Measurements from ENCODE around the gene ABR.
A peak's percentile ranks its signal among the peaks of the same experiment; 100 is the strongest.

The ABR gene

GRCh38 chr17:1030684-1031532 lies 148.9 kb downstream of the ABR start:
- no peak overlapping the region for H3K14ac ChIP-seq (ENCODE audit: low read length in 2 of 2)
- no peak overlapping the region for H3K27ac ChIP-seq (ENCODE audit: low read length, poor library complexity, severe bottlenecking)
- no peak for DNase-seq
- H4K91ac ChIP-seq (ENCODE audit: low read length) = no peak overlapping the region
- no peak overlapping the region for H2AK5ac ChIP-seq (ENCODE audit: low read length, severe bottlenecking)
- peak overlapping the region in 1 of 2 experiments; percentile 56 for H3K4me3 ChIP-seq (ENCODE audit: insufficient read depth in 1 of 2, low read depth in 1 of 2, low read length in 2 of 2)
- H3K9me3 ChIP-seq (ENCODE audit: control insufficient read depth, low read length) = no peaks in the 10 kb centered on the region
- H3K36me3 ChIP-seq (ENCODE audit: control insufficient read depth in 1 of 2, insufficient read depth in 2 of 2, low read depth in 1 of 2, low read length in 2 of 2) = peaks cover 37 to 71% of the 10 kb centered on the region in 2 experiments
- H2BK120ac ChIP-seq (ENCODE audit: low read depth, low read length) = no peak overlapping the region
- H2BK15ac ChIP-seq (ENCODE audit: low read depth, poor library complexity, severe bottlenecking) = no peak overlapping the region
- H3K4me1 ChIP-seq (ENCODE audit: control insufficient read depth, insufficient read depth, low read depth, low read length) = peaks cover 52% of the 10 kb centered on the region
- H3K79me1 ChIP-seq (replicated peaks; ENCODE audit: low read length, poor library complexity, severe bottlenecking) = peaks cover 33% of the 10 kb centered on the region
- no peak overlapping the region for H2AFZ ChIP-seq (ENCODE audit: low read depth, low read length)
- H2BK12ac ChIP-seq (ENCODE audit: low read length in 2 of 2) = peak overlapping the region; percentile 32 to 37
- H3K9ac ChIP-seq (ENCODE audit: low read length) = peak overlapping the region; percentile 18
- 70% methylated on average over 36 of the region's 45 CpGs for WGBS
- H3K18ac ChIP-seq (ENCODE audit: low read depth in 1 of 2, low read length in 2 of 2) = no peak overlapping the region
- no peak overlapping the region for H3K23ac ChIP-seq (ENCODE audit: low read length in 2 of 2)
- peak overlapping the region; percentile 45 for H4K8ac ChIP-seq (ENCODE audit: low read length)
- no peak overlapping the region for H3K4me2 ChIP-seq (ENCODE audit: low read length, poor library complexity, severe bottlenecking)
- H2BK5ac ChIP-seq (ENCODE audit: low read depth, low read length, poor library complexity, severe bottlenecking) = no peak overlapping the region
- H3K4ac ChIP-seq (ENCODE audit: low read depth in 1 of 2, low read length in 2 of 2) = peak overlapping the region in 1 of 2 experiments; percentile 25
- no peaks in the 10 kb centered on the region for H3K27me3 ChIP-seq (ENCODE audit: control insufficient read depth in 1 of 2, insufficient read depth in 1 of 2, low read length in 2 of 2)

GRCh38 chr17:1029922-1030644 lies 149.7 kb downstream of the ABR start:
- peak overlapping the region; percentile 18 for H3K9ac ChIP-seq (ENCODE audit: low read length)
- no peak overlapping the region for H3K4me2 ChIP-seq (ENCODE audit: low read length, poor library complexity, severe bottlenecking)
- H3K9me3 ChIP-seq (ENCODE audit: control insufficient read depth, low read length) = no peaks in the 10 kb centered on the region
- H3K23ac ChIP-seq (ENCODE audit: low read length in 2 of 2) = peak overlapping the region in 1 of 2 experiments; percentile 28
- H3K14ac ChIP-seq (ENCODE audit: low read length in 2 of 2) = peak overlapping the region in 1 of 2 experiments; percentile 99
- H2BK5ac ChIP-seq (ENCODE audit: low read depth, low read length, poor library complexity, severe bottlenecking) = no peak overlapping the region
- H2AK5ac ChIP-seq (ENCODE audit: low read length, severe bottlenecking) = no peak overlapping the region
- H3K4ac ChIP-seq (ENCODE audit: low read depth in 1 of 2, low read length in 2 of 2) = peak overlapping the region in 1 of 2 experiments; percentile 68
- H3K27me3 ChIP-seq (ENCODE audit: control insufficient read depth in 1 of 2, insufficient read depth in 1 of 2, low read length in 2 of 2) = no peaks in the 10 kb centered on the region
- H2BK12ac ChIP-seq (ENCODE audit: low read length in 2 of 2) = peak overlapping the region; percentile 28 to 100
- H2BK120ac ChIP-seq (ENCODE audit: low read depth, low read length) = no peak overlapping the region
- H3K18ac ChIP-seq (ENCODE audit: low read depth in 1 of 2, low read length in 2 of 2) = peak overlapping the region in 1 of 2 experiments; percentile 95
- H4K8ac ChIP-seq (ENCODE audit: low read length) = no peak overlapping the region
- H3K79me1 ChIP-seq (replicated peaks; ENCODE audit: low read length, poor library complexity, severe bottlenecking) = peaks cover 37% of the 10 kb centered on the region
- DNase-seq = no peak
- peak overlapping the region in 1 of 2 experiments; percentile 41 for H3K4me3 ChIP-seq (ENCODE audit: insufficient read depth in 1 of 2, low read depth in 1 of 2, low read length in 2 of 2)
- WGBS = 86% methylated on average over 20 of the region's 20 CpGs
- H4K91ac ChIP-seq (ENCODE audit: low read length) = no peak overlapping the region
- no peak overlapping the region for H3K27ac ChIP-seq (ENCODE audit: low read length, poor library complexity, severe bottlenecking)
- no peak overlapping the region for H2AFZ ChIP-seq (ENCODE audit: low read depth, low read length)
- H2BK15ac ChIP-seq (ENCODE audit: low read depth, poor library complexity, severe bottlenecking) = peak overlapping the region; percentile 56
- peaks cover 45 to 78% of the 10 kb centered on the region in 2 experiments for H3K36me3 ChIP-seq (ENCODE audit: control insufficient read depth in 1 of 2, insufficient read depth in 2 of 2, low read depth in 1 of 2, low read length in 2 of 2)
- H3K4me1 ChIP-seq (ENCODE audit: control insufficient read depth, insufficient read depth, low read depth, low read length) = peaks cover 47% of the 10 kb centered on the region

GRCh38 chr17:1029196-1029921 lies 150.4 kb downstream of the ABR start:
- H2AFZ ChIP-seq (ENCODE audit: low read depth, low read length) = no peak overlapping the region
- H3K4me3 ChIP-seq (ENCODE audit: insufficient read depth in 1 of 2, low read depth in 1 of 2, low read length in 2 of 2) = peak overlapping the region in 1 of 2 experiments; percentile 47
- no peak overlapping the region for H2AK5ac ChIP-seq (ENCODE audit: low read length, severe bottlenecking)
- H3K79me1 ChIP-seq (replicated peaks; ENCODE audit: low read length, poor library complexity, severe bottlenecking) = peaks cover 35% of the 10 kb centered on the region
- H2BK12ac ChIP-seq (ENCODE audit: low read length in 2 of 2) = peak overlapping the region in 1 of 2 experiments; percentile 100
- no peak overlapping the region for H3K27ac ChIP-seq (ENCODE audit: low read length, poor library complexity, severe bottlenecking)
- H3K4ac ChIP-seq (ENCODE audit: low read depth in 1 of 2, low read length in 2 of 2) = peak overlapping the region in 1 of 2 experiments; percentile 68
- 80% methylated on average over 29 of the region's 30 CpGs for WGBS
- H3K9me3 ChIP-seq (ENCODE audit: control insufficient read depth, low read length) = no peaks in the 10 kb centered on the region
- no peak overlapping the region for H2BK5ac ChIP-seq (ENCODE audit: low read depth, low read length, poor library complexity, severe bottlenecking)
- H3K27me3 ChIP-seq (ENCODE audit: control insufficient read depth in 1 of 2, insufficient read depth in 1 of 2, low read length in 2 of 2) = no peaks in the 10 kb centered on the region
- DNase-seq = peak; percentile 81
- H2BK120ac ChIP-seq (ENCODE audit: low read depth, low read length) = peak overlapping the region; percentile 8
- H3K36me3 ChIP-seq (ENCODE audit: control insufficient read depth in 1 of 2, insufficient read depth in 2 of 2, low read depth in 1 of 2, low read length in 2 of 2) = peaks cover 39 to 73% of the 10 kb centered on the region in 2 experiments
- H3K18ac ChIP-seq (ENCODE audit: low read depth in 1 of 2, low read length in 2 of 2) = peak overlapping the region in 1 of 2 experiments; percentile 95
- peak overlapping the region; percentile 91 for H3K9ac ChIP-seq (ENCODE audit: low read length)
- H2BK15ac ChIP-seq (ENCODE audit: low read depth, poor library complexity, severe bottlenecking) = no peak overlapping the region
- H4K8ac ChIP-seq (ENCODE audit: low read length) = no peak overlapping the region
- no peak overlapping the region for H3K4me2 ChIP-seq (ENCODE audit: low read length, poor library complexity, severe bottlenecking)
- peak overlapping the region in 1 of 2 experiments; percentile 28 for H3K23ac ChIP-seq (ENCODE audit: low read length in 2 of 2)
- no peak overlapping the region for H4K91ac ChIP-seq (ENCODE audit: low read length)
- H3K14ac ChIP-seq (ENCODE audit: low read length in 2 of 2) = peak overlapping the region in 1 of 2 experiments; percentile 99
- H3K4me1 ChIP-seq (ENCODE audit: control insufficient read depth, insufficient read depth, low read depth, low read length) = peaks cover 47% of the 10 kb centered on the region
